ENCODE results near the gene NACC2. TPM values are rescaled to one million over a fixed set of nuclear protein-coding genes. Genes with fewer than 3 reads are reported as not detected.

Gene NACC2
- total and polyA plus RNA-seq, 9 of the 15 experiments (the other 6 are each of a cell fraction or from before 2014, with no cell fraction given): 0.70 to 25.1 (median 5.6) TPM

- peak overlapping the region in 1 of 2 experiments; percentile 17; a peak in 1 of 4 replicates for H3K9ac ChIP-seq (ENCODE audit: insufficient read depth in 1 of 2, low read depth in 2 of 2, low read length in 2 of 2)
- H2AFZ ChIP-seq (ENCODE audit: low read depth, low read length): no peak overlapping the region
- in situ Hi-C loops (cut with MboI): no loop called here
- peaks cover 33% of the 10 kb centered on the region for H3K79me2 ChIP-seq (ENCODE audit: control insufficient read depth, insufficient read depth, low read length)
- 94% methylated on average over 15 of the region's 27 CpGs for WGBS (ENCODE audit: insufficient coverage, low coverage, missing lambda C conversion rate)
- no peaks in the 10 kb centered on the region for H3K9me3 ChIP-seq (replicated peaks; ENCODE audit: control insufficient read depth, insufficient read depth, low read depth, low read length)
- no peak for ATAC-seq
- H3K4me2 ChIP-seq (ENCODE audit: insufficient read depth, low read length): no peak overlapping the region
- ChIA-PET POLR2A (interaction anchor here (0.6 to 0.7 kb wide), 2 partner anchors 68 to 229 kb away, joined by 3 to 4 read pairs; no protein-coding TSS in a partner anchor), CTCF (ENCODE audit: low intra/inter-chr PET ratio) (no interaction called here)
- H3K27me3 ChIP-seq (ENCODE audit: control insufficient read depth in 2 of 2, insufficient read depth in 2 of 2, low read length in 2 of 2): no peaks in the 10 kb centered on the region
- H3K27ac ChIP-seq (ENCODE audit: extremely low read depth, low read depth, low read length): no peak overlapping the region
- H3K9me1 ChIP-seq (ENCODE audit: control insufficient read depth, insufficient read depth, low read length): peaks cover 9% of the 10 kb centered on the region
- no peak overlapping the region for H3K4me3 ChIP-seq
- H4K20me1 ChIP-seq (replicated peaks; ENCODE audit: control insufficient read depth, insufficient read depth, low read length): 0 out of 2 replicates have a peak, but pooled peaks cover 4% of the 10 kb centered on the region
- no TSS peak for BruUV-seq (replicated peaks)
- TF ChIP-seq POLR2G (IDR thresholded peaks at IDR 0.05; ENCODE audit: low read depth, low read length) (0 out of 2 replicates have a peak, but pooled peaks have one; percentile 6), ZNF24 (IDR thresholded peaks at IDR 0.05) (no peak)
- no peak for DNase-seq (ENCODE audit: extremely low read depth in 1 of 4, low spot score in 3 of 4)
- intact Hi-C loops (cut with micrococcal nuclease): no loop called here
- peaks cover 0 to 58% of the 10 kb centered on the region in 2 experiments; a peak in 2 of 5 replicates for H3K4me1 ChIP-seq (replicated peaks in 1 of 2; ENCODE audit: control insufficient read depth in 2 of 2, insufficient read depth in 2 of 2, low read length in 2 of 2)
- H3K36me3 ChIP-seq (ENCODE audit: control insufficient read depth, insufficient read depth, low read length): peaks cover 37% of the 10 kb centered on the region; the same call in 2 of the 3 replicates
- no peak for FAIRE-seq
These were observed 77.5 kb downstream of the NACC2 start for GRCh38 chr9:136017289-136018190.

Data from K562 (cell line).